GM10266 (cell line): Measurements from ENCODE around the gene CALHM4.

Source experiments
- DNase-seq: peaks from one replicate; pipeline ENCODE4 v3.0.0; 2012; ENCODE audit errors: extremely low spot score
- TF ChIP-seq, protein P1 (sequence below): IDR thresholded peaks from 2 replicates; pipeline ENCODE4 v1.5.1; 2012; ENCODE audit warnings: mild to moderate bottlenecking, low read depth; ENCODE audit not compliant: control insufficient read depth, insufficient read depth; ENCODE audit errors: missing control alignments

Gene CALHM4

DNA sequence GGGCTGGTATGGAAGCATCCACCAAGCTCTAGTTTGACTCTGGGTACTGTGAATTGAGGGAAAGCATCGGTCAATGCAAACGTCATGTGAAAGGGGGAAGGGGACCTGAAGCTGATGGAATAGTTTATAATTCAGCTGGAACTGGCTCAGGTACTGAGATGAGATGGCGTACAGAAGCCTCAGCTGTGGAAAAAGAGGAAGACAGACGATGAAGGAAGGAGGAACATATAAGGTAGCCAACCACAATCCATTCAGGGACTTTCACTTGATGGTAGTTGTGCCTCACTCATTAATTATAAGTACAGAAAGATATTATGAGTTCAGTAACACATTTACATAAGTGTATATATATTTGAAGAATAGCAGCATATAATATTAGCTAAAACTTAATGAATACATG, 39.4 kb upstream of the CALHM4 start:
- TF ChIP-seq, protein P1, sequence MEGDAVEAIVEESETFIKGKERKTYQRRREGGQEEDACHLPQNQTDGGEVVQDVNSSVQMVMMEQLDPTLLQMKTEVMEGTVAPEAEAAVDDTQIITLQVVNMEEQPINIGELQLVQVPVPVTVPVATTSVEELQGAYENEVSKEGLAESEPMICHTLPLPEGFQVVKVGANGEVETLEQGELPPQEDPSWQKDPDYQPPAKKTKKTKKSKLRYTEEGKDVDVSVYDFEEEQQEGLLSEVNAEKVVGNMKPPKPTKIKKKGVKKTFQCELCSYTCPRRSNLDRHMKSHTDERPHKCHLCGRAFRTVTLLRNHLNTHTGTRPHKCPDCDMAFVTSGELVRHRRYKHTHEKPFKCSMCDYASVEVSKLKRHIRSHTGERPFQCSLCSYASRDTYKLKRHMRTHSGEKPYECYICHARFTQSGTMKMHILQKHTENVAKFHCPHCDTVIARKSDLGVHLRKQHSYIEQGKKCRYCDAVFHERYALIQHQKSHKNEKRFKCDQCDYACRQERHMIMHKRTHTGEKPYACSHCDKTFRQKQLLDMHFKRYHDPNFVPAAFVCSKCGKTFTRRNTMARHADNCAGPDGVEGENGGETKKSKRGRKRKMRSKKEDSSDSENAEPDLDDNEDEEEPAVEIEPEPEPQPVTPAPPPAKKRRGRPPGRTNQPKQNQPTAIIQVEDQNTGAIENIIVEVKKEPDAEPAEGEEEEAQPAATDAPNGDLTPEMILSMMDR: no peak
- DNase-seq: no peak

DNA sequence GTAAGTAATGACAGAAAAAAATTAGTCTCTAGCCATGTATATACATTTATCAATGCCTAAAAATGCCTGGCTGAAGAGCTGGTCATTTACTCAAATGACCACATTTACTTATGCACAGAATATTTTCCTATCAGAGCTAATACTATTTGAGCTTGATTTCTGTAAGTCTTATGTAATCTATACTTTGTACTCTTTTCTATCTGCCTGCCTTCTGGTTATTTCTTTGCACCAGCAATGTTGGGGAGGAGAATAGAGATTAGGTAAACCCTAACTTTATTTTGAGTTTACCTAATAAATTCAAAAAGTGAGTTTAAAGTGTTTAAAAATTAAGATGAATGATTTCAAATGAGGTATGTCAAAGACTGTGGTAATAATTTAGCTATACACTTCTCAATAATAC, 38.4 kb upstream of the CALHM4 start:
- TF ChIP-seq, protein P1: no peak

DNA sequence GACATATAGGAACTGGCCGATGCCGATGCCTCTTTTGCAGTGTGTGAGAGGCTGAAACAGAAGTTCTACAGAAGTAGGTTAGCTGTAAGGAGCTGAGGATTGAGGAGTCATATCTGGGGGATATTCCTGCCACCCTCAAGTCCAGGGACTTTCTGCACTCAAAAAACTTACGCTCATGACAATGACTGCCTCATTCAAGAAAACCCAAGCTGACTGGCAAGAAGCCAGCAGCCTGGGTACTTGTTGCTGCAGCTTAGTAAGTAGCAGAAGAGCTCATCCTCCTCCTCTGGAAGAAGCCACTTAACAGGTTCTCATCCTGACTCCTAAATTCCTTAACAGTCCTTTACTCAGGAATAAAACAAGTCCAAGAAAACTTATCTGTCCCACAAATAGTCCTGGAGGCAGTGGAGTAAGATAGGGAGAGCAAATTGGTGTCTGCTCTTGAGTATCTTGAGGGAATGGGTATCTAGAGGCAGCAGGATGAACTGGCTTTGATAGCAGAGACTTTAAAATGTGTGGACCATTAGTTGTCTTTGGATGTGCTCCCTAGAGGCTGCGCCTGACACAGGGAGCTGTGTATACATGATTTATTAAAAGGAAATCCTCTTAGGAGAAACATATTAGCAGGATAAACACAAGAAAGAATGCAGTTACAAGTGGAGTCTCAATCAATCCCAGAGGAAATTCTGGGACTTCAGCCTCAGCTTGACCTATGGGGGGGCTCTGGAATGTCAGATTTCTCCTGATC, 34.8 kb upstream of the CALHM4 start:
- TF ChIP-seq, protein P1: no peak
- no peak for DNase-seq

More for the DNA sequence above, 38.4 kb upstream of the CALHM4 start:
- DNase-seq: no peak

DNA sequence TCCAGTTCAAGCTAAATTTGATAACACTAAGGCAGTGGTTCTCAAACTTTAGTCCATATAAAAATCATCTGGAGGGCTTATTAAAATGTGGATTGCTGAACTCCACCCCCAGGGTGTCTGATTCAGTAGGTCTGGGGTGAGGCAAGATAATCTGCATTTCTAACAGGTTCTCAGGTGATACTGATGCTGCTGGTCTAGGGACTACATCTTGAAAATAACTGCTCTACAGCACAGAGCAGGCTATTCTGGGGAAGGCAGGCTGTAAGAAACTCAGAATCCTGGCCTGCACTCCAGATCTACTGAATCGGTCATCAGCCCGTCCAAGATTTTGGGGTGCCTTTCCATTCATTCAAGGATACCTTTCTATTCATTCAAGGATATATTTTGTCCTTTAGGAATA, 30.7 kb upstream of the CALHM4 start:
- TF ChIP-seq, protein P1: no peak
- DNase-seq: no peak

DNA sequence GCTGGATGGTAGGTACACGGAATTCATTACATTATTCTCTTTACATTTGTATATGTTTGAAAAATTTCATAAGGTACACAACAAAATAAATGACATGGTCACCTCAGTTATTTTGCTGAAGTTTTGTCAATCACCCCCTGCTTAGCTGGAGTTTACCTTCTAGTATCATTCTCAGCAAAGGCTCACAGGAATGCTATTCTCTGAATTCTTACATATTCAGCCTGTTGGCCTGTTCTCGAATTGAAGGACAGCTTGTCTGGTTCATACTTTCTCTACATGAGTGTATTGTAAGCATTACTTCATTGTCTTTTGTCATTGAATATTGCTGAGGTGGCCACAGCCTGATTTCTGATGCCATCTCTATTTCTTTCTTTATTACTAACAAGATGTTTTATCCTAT, 29.3 kb upstream of the CALHM4 start:
- no peak for DNase-seq
- TF ChIP-seq, protein P1: no peak

DNA sequence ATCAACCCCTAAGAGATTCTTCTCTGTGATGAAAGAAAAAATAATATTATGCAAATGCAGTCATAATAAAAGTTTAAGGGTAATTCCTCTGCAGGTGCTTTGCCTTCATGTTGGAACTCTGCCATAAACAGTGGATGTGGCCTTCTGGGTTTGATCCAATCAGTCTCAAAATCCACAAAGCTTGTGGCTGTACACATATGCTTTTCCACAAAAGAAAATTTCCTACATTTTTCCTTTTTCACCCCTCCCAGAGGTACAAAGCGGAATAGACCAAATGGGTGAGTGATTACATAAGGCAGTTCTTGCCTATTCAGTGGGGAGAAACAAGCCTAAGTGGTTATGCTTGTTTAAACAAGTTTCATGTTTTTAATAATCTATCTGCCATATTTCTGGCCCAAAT, 25.4 kb upstream of the CALHM4 start:
- no peak for DNase-seq
- TF ChIP-seq, protein P1: no peak

DNA sequence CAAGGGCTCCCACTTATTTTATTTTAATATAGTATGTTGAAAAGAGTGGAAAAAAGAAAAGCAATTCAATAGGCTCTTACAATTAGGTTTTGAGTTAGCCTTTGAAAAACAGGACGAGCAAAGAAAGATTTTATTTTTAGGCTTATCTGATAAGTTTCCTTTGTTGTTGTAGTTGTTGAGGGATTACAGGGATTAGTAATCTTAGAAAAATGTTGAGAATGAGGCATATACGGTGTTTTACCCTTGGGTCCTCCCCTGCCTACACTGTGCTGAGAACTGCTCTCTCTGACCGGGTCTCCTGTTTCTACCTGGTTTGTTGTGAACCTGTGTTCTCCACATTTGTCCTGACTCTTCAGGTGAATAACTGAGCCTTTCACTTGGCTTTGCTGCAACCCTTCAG, 24.8 kb upstream of the CALHM4 start:
- TF ChIP-seq, protein P1: no peak
- DNase-seq: no peak
